Panc1 (cell line): ENCODE measurements around the gene FDXR. TPM values are rescaled to one million over a fixed set of nuclear protein-coding genes. Genes with fewer than 3 reads are reported as not detected.

Experiments used
- ATAC-seq: fragments of 200-7000 bp; cut with Tn5 transposase; 2 replicates; pipeline ENCODE4 v1.9.1; 2020; ENCODE audit warnings: mild to moderate bottlenecking, moderate library complexity
- Bru-seq: library from RNA; stranded (reverse); fragments of 400-500 nt; gene quantifications from one replicate; lab custom pipeline; 2021; lab: Mats Ljungman, UMichigan
- BruChase-seq, 2 experiments: library from RNA; stranded (reverse); fragments of 400-500 nt; gene quantifications; one replicate each; lab custom pipeline; 2021; lab: Mats Ljungman, UMichigan
- BruUV-seq: library from RNA; stranded (reverse); fragments of 400-500 nt; replicated peaks from 2 replicates; lab custom pipeline; 2021; lab: Mats Ljungman, UMichigan
- CTCF ChIA-PET: fragments of 300-600 bp; sonication (Branson Sonifier 250); formaldehyde crosslinking; loops from one replicate; lab custom pipeline; 2022; ENCODE audit warnings: antibody characterized with exemption; lab: Charles Lee
- POLR2A ChIA-PET: fragments of 300-600 bp; sonication (Branson Sonifier 250); formaldehyde crosslinking; loops from one replicate; lab custom pipeline; 2022; ENCODE audit warnings: antibody characterized with exemption; lab: Charles Lee
- DNase-seq: peaks from one replicate; pipeline ENCODE4 v3.0.0-alpha.2; 2010; ENCODE audit warnings: low read depth, low spot score
- H3K27ac ChIP-seq: 2 replicates; pipeline ENCODE4 v1.5.1; 2011; ENCODE audit warnings: mild to moderate bottlenecking, low read length, inconsistent platforms
- H3K27me3 ChIP-seq: fragments of 200-500 bp; sonication (Bioruptor generic); 2 replicates; pipeline ENCODE4 v1.6.0; 2014; ENCODE audit warnings: low read length, inconsistent platforms; ENCODE audit not compliant: control insufficient read depth, insufficient read depth
- H3K36me3 ChIP-seq: fragments of 200-500 bp; sonication (Bioruptor generic); 2 replicates; pipeline ENCODE4 v1.5.1; 2014; ENCODE audit warnings: inconsistent platforms, mild to moderate bottlenecking, low read length, moderate library complexity; ENCODE audit not compliant: control insufficient read depth, insufficient read depth
- H3K4me1 ChIP-seq: 2 replicates; pipeline ENCODE4 v1.5.1; 2011; ENCODE audit warnings: inconsistent platforms, mild to moderate bottlenecking, low read length, moderate library complexity; ENCODE audit not compliant: control insufficient read depth, insufficient read depth
- H3K4me3 ChIP-seq, 2 experiments: 2 replicates each; pipeline ENCODE4 v1.5.1; 2011 to 2012; ENCODE audit warnings: low read depth in 2 of 2, low read length in 2 of 2, mild to moderate bottlenecking in 2 of 2, inconsistent platforms in 1 of 2, moderate library complexity in 1 of 2
- H3K9me3 ChIP-seq: fragments of 200-500 bp; sonication (Bioruptor generic); 2 replicates; pipeline ENCODE4 v1.5.1; 2014; ENCODE audit warnings: low read depth, mild to moderate bottlenecking, inconsistent platforms, low read length, moderate library complexity; ENCODE audit not compliant: control insufficient read depth, insufficient read depth
- POLR2AphosphoS5 ChIP-seq: IDR thresholded peaks from 2 replicates; pipeline ENCODE4 v1.6.1; 2012; ENCODE audit warnings: mild to moderate bottlenecking, low read depth, low read length, moderate library complexity
- REST ChIP-seq, 2 experiments: IDR thresholded peaks; 2 replicates each; pipeline ENCODE4 v1.6.1; 2011 to 2012; ENCODE audit warnings: low read depth in 2 of 2, control low read depth in 1 of 2, low read length in 1 of 2, mild to moderate bottlenecking in 1 of 2, moderate library complexity in 1 of 2; ENCODE audit not compliant: insufficient read depth in 1 of 2
- SIN3A ChIP-seq: IDR thresholded peaks from 2 replicates; pipeline ENCODE4 v1.6.1; 2012; ENCODE audit warnings: low read depth, mild to moderate bottlenecking, low read length, moderate library complexity, borderline replicate concordance; ENCODE audit not compliant: insufficient read depth
- TCF7L2 ChIP-seq: IDR thresholded peaks from 2 replicates; pipeline ENCODE4 v1.6.1; 2011; ENCODE audit warnings: mild to moderate bottlenecking, low read depth, low read length, inconsistent platforms
- in situ Hi-C: cut with HindIII; loops from 2 replicates; pipeline ENCODE4 v1.10.0; 2016; ENCODE audit warnings: low sequenced_read_pairs, low pct_unique_long_range_greater_than_20kb
- intact Hi-C: fragments of 100-400 bp; cut with micrococcal nuclease; formaldehyde crosslinking; loops from one replicate; pipeline ENCODE4 v1.10.0; 2022; ENCODE audit not compliant: unreplicated experiment
- long read RNA-seq: library from polyadenylated mRNA; unstranded; transcript quantifications from one replicate; pipeline ENCODE4 v2.0.0, GENCODE V29; 2021; ENCODE audit not compliant: unreplicated experiment
- polyA plus RNA-seq: library from polyadenylated mRNA; unstranded; fragments of >200 nt; gene quantifications from one replicate; pipeline ENCODE4 v1.2.1, GENCODE V29; 2012; ENCODE audit warnings: missing spikeins; ENCODE audit not compliant: insufficient read length
- total RNA-seq: library from RNA; stranded (reverse); gene quantifications from one replicate; pipeline ENCODE4 v1.2.1, GENCODE V29; 2021; ENCODE audit not compliant: unreplicated experiment
- TF ChIP-seq, protein P1 (sequence below): fragments of 450-650 bp; IDR thresholded peaks from 2 replicates; pipeline ENCODE4 v1.5.1; 2017; ENCODE audit warnings: mild to moderate bottlenecking

The FDXR gene, protein sequence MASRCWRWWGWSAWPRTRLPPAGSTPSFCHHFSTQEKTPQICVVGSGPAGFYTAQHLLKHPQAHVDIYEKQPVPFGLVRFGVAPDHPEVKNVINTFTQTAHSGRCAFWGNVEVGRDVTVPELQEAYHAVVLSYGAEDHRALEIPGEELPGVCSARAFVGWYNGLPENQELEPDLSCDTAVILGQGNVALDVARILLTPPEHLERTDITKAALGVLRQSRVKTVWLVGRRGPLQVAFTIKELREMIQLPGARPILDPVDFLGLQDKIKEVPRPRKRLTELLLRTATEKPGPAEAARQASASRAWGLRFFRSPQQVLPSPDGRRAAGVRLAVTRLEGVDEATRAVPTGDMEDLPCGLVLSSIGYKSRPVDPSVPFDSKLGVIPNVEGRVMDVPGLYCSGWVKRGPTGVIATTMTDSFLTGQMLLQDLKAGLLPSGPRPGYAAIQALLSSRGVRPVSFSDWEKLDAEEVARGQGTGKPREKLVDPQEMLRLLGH
- 21.8 TPM for total RNA-seq
- polyA plus RNA-seq, result 18.4 TPM
- Bru-seq, nascent RNA, result percentile 57 among the genes with signal in this experiment
- percentile 72 among the genes with signal in this experiment for BruChase-seq, experiment 1, labeled RNA remaining after a 2-hour chase
- BruChase-seq, experiment 2, labeled RNA remaining after a 6-hour chase, result percentile 66 among the genes with signal in this experiment
- long read RNA-seq, transcript FDXR-201 (12 exons, 1,875 nt), result major isoform, 19 of 36 reads
- long read RNA-seq, partial matches to known transcripts, result 6 of 36 reads
- long read RNA-seq, other reads (novel, unspliced or antisense), result 11 of 36 reads

- no peak for TF ChIP-seq SIN3A
- no peak for TF ChIP-seq POLR2AphosphoS5
- no peak for TF ChIP-seq TCF7L2
- TF ChIP-seq, protein P1, sequence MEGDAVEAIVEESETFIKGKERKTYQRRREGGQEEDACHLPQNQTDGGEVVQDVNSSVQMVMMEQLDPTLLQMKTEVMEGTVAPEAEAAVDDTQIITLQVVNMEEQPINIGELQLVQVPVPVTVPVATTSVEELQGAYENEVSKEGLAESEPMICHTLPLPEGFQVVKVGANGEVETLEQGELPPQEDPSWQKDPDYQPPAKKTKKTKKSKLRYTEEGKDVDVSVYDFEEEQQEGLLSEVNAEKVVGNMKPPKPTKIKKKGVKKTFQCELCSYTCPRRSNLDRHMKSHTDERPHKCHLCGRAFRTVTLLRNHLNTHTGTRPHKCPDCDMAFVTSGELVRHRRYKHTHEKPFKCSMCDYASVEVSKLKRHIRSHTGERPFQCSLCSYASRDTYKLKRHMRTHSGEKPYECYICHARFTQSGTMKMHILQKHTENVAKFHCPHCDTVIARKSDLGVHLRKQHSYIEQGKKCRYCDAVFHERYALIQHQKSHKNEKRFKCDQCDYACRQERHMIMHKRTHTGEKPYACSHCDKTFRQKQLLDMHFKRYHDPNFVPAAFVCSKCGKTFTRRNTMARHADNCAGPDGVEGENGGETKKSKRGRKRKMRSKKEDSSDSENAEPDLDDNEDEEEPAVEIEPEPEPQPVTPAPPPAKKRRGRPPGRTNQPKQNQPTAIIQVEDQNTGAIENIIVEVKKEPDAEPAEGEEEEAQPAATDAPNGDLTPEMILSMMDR, result no peak
- TF ChIP-seq REST (IDR thresholded peaks at IDR 0.05; ENCODE audit: insufficient read depth in 1 of 2, low read depth in 2 of 2, low read length in 1 of 2), result no peak
- in situ Hi-C loops, result no loop called here
- POLR2A ChIA-PET, result interaction anchor here (0.5 to 1.2 kb wide), 8 partner anchors 10 to 446 kb away, joined by 3 to 5 read pairs (median 4); partner anchors contain the start of gene HID1
- Histone ChIP-seq H3K4me3 (peak within 1 kb of the TSS; percentile 83 to 86), H3K27ac (peak within 1 kb of the TSS; percentile 97), H3K36me3 (peaks cover 9% of the 10 kb centered on the region; the same call in 1 of the 2 replicates), H3K4me1 (peaks cover 9% of the 10 kb centered on the region), H3K9me3 (no peaks in the 10 kb centered on the region), H3K27me3 (no peaks in the 10 kb centered on the region)
- BruUV-seq, result TSS peak; percentile 96
- intact Hi-C loops, result no loop called here
- DNase-seq (no peak), ATAC-seq (peak; percentile 40)
- CTCF ChIA-PET, result interaction anchor here (0.6 to 1.9 kb wide), 10 partner anchors 7 to 1518 kb away, joined by 3 to 11 read pairs (median 4); partner anchors contain the start of genes OTOP2 and USH1G
These were observed at the start of gene FDXR for GRCh38 chr17:74872313-74873036. Gene FDXR (minus strand): TSS chr17:74872994. CDS start chr17:74872944, 50 bp downstream.

GRCh38 chr17:74922172-74922571, 49.4 kb upstream of the FDXR start:
- CTCF ChIA-PET, result interaction anchor here (0.6 to 4.0 kb wide), 5 partner anchors 35 to 294 kb away, joined by 3 to 28 read pairs (median 7); no protein-coding TSS in a partner anchor
- in situ Hi-C loops, result no loop called here

More at GRCh38 chr17:74922172-74922571, 49.4 kb upstream of the FDXR start:
- H3K27ac ChIP-seq, result no peak overlapping the region
- no TSS peak for BruUV-seq
- intact Hi-C loops, result no loop called here
- DNase-seq (no peak), ATAC-seq (no peak)
- TF ChIP-seq, protein P1, result no peak
- TF ChIP-seq SIN3A, result no peak
- TF ChIP-seq REST (IDR thresholded peaks at IDR 0.05; ENCODE audit: insufficient read depth in 1 of 2, low read depth in 2 of 2, low read length in 1 of 2), result no peak
- no peak for TF ChIP-seq POLR2AphosphoS5
- TF ChIP-seq TCF7L2, result no peak
- peaks cover 18% of the 10 kb centered on the region for H3K27me3 ChIP-seq
- peaks cover 5% of the 10 kb centered on the region; the same call in 1 of the 2 replicates for H3K36me3 ChIP-seq
- peaks cover 4% of the 10 kb centered on the region; the same call in 1 of the 2 replicates for H3K4me1 ChIP-seq
- no peak overlapping the region for H3K4me3 ChIP-seq
- POLR2A ChIA-PET, result no interaction called here
- H3K9me3 ChIP-seq, result no peaks in the 10 kb centered on the region
